HepG2 (cell line): ENCODE results near the gene CLEC20A. TPM values are rescaled to one million over a fixed set of nuclear protein-coding genes. Genes with fewer than 3 reads are reported as not detected.

Experiments
- ELF4 ChIP-seq: sonication (generic); formaldehyde crosslinking; IDR thresholded peaks from 2 replicates; pipeline ENCODE4 v1.5.0; 2020; ENCODE audit warnings: missing genetic modification reagents, mild to moderate bottlenecking, moderate library complexity, borderline replicate concordance
- KLF15 ChIP-seq: sonication (generic); formaldehyde crosslinking; IDR thresholded peaks from 2 replicates; pipeline ENCODE4 v1.8.1; 2023; ENCODE audit warnings: borderline replicate concordance, mild to moderate bottlenecking, inconsistent platforms, missing genetic modification reagents, mixed read lengths
- ZNF468 ChIP-seq: sonication (generic); formaldehyde crosslinking; IDR thresholded peaks from 2 replicates; pipeline ENCODE4 v1.8.0; 2022; ENCODE audit warnings: mild to moderate bottlenecking, moderate library complexity, missing genetic modification reagents
- ZNF563 ChIP-seq: sonication (generic); formaldehyde crosslinking; IDR thresholded peaks from 2 replicates; pipeline ENCODE4 v1.8.0; 2022; ENCODE audit warnings: mild to moderate bottlenecking, moderate library complexity, missing genetic modification reagents
- ZNF678 ChIP-seq: sonication (generic); formaldehyde crosslinking; IDR thresholded peaks from 2 replicates; pipeline ENCODE4 v1.4.0; 2020; ENCODE audit warnings: mild to moderate bottlenecking, missing genetic modification reagents
- ZNF788 ChIP-seq: sonication (generic); formaldehyde crosslinking; IDR thresholded peaks from 2 replicates; pipeline ENCODE4 v1.5.0; 2020; ENCODE audit warnings: mild to moderate bottlenecking, missing genetic modification reagents, borderline replicate concordance
- polyA plus RNA-seq, 8 experiments: library from polyadenylated mRNA; depleted of rRNA in 3 of 8; stranded (reverse) in 7 of 8; unstranded in 1 of 8; fragments of >200 nt; fragmentation: Illumina TruSeq in 4 of 8; extraction: Trizol in 4 of 8; gene quantifications; 2 replicates each; pipeline versions ENCODE4 v1.2.1 to v1.2.3, GENCODE V29; 2011 to 2016; ENCODE audit warnings: low read depth in 4 of 8, missing spikeins in 1 of 8, mixed read lengths in 1 of 8; ENCODE audit not compliant: insufficient read depth in 1 of 8
- total RNA-seq, 5 experiments: library from RNA; depleted of rRNA; stranded (reverse); fragments of >200 nt; fragmentation: Illumina TruSeq; extraction: Trizol; gene quantifications; 2 replicates each; pipeline ENCODE4 v1.2.3, GENCODE V29; 2016; ENCODE audit warnings: low read depth in 1 of 5
- TF ChIP-seq, protein P1 (sequence below): sonication (generic); formaldehyde crosslinking; IDR thresholded peaks from 2 replicates; pipeline ENCODE4 v1.4.0; 2020; ENCODE audit warnings: missing genetic modification reagents
- TF ChIP-seq, protein P2 (sequence below): IDR thresholded peaks from 2 replicates; pipeline ENCODE4 v1.6.1; 2016; ENCODE audit warnings: mild to moderate bottlenecking
- TF ChIP-seq, protein P3 (sequence below), 2 experiments: fragments of 450-650 bp in 1 of 2; sonication (generic) in 1 of 2; formaldehyde crosslinking in 1 of 2; IDR thresholded peaks; 2 replicates each; pipeline versions ENCODE4 v1.6.1 to v1.8.0; 2016 to 2022; ENCODE audit warnings: antibody characterized with exemption in 1 of 2, mild to moderate bottlenecking in 1 of 2, missing genetic modification reagents in 1 of 2
- TF ChIP-seq, protein P4 (sequence below): sonication (generic); formaldehyde crosslinking; IDR thresholded peaks from 2 replicates; pipeline ENCODE4 v1.4.0; 2020; ENCODE audit warnings: mild to moderate bottlenecking, missing genetic modification reagents, borderline replicate concordance

CLEC20A gene
- total and polyA plus RNA-seq, 2 of the 13 experiments (the other 11 are each of a cell fraction or from before 2014, with no cell fraction given) = not detected

DNA sequence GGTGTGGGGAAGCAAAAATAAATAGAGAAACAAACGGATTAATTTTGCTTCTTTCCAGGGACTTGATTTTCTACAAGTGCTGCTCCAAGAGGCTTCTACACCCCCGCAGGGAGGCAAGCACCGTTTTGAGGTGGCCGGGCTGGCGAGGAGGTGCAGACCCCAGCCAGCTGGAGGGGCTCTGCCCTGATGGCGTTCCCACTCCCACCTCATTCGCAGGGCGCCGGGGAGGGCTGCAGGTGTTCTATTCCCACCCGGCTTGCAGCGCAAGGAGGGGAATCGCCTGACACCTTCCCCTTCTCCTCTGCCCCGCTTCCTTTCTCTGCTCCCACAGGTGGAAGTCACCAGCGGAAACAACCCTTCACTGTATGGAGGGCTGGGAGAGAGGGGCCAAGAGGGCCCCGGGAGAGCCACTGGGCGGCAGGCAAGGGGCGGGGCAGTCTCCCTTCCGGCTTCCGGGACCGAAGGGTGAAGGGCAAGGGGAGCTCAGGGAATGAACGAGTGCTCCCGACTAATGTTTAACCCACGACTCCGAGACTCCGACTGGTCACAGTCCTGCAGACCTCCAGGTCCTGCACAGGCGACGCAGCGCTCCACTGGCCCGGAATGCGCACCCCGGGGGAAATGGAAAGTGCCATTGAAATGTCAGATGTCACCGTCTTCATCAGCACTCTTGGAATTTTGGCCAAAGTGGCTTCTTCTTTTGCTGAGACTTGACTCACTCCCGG lies 45.2 kb upstream of the CLEC20A start (continued):
- TF ChIP-seq, protein P1, sequence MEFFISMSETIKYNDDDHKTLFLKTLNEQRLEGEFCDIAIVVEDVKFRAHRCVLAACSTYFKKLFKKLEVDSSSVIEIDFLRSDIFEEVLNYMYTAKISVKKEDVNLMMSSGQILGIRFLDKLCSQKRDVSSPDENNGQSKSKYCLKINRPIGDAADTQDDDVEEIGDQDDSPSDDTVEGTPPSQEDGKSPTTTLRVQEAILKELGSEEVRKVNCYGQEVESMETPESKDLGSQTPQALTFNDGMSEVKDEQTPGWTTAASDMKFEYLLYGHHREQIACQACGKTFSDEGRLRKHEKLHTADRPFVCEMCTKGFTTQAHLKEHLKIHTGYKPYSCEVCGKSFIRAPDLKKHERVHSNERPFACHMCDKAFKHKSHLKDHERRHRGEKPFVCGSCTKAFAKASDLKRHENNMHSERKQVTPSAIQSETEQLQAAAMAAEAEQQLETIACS = peak; percentile 54
- no peak for TF ChIP-seq ZNF678 (CRISPR knock-in tag)
- peak; percentile 80; the same call in 1 of the 2 replicates for TF ChIP-seq ZNF788 (CRISPR knock-in tag)
- TF ChIP-seq, protein P2, sequence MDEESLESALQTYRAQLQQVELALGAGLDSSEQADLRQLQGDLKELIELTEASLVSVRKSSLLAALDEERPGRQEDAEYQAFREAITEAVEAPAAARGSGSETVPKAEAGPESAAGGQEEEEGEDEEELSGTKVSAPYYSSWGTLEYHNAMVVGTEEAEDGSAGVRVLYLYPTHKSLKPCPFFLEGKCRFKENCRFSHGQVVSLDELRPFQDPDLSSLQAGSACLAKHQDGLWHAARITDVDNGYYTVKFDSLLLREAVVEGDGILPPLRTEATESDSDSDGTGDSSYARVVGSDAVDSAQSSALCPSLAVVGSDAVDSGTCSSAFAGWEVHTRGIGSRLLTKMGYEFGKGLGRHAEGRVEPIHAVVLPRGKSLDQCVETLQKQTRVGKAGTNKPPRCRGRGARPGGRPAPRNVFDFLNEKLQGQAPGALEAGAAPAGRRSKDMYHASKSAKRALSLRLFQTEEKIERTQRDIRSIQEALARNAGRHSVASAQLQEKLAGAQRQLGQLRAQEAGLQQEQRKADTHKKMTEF = peak; percentile 78
- TF ChIP-seq ZNF563 (CRISPR knock-in tag) = 0 out of 2 replicates have a peak, but pooled peaks have one; percentile 33
- peak; percentile 73; the same call in 1 of the 2 replicates for TF ChIP-seq ELF4 (CRISPR knock-in tag)
- TF ChIP-seq, protein P3, sequence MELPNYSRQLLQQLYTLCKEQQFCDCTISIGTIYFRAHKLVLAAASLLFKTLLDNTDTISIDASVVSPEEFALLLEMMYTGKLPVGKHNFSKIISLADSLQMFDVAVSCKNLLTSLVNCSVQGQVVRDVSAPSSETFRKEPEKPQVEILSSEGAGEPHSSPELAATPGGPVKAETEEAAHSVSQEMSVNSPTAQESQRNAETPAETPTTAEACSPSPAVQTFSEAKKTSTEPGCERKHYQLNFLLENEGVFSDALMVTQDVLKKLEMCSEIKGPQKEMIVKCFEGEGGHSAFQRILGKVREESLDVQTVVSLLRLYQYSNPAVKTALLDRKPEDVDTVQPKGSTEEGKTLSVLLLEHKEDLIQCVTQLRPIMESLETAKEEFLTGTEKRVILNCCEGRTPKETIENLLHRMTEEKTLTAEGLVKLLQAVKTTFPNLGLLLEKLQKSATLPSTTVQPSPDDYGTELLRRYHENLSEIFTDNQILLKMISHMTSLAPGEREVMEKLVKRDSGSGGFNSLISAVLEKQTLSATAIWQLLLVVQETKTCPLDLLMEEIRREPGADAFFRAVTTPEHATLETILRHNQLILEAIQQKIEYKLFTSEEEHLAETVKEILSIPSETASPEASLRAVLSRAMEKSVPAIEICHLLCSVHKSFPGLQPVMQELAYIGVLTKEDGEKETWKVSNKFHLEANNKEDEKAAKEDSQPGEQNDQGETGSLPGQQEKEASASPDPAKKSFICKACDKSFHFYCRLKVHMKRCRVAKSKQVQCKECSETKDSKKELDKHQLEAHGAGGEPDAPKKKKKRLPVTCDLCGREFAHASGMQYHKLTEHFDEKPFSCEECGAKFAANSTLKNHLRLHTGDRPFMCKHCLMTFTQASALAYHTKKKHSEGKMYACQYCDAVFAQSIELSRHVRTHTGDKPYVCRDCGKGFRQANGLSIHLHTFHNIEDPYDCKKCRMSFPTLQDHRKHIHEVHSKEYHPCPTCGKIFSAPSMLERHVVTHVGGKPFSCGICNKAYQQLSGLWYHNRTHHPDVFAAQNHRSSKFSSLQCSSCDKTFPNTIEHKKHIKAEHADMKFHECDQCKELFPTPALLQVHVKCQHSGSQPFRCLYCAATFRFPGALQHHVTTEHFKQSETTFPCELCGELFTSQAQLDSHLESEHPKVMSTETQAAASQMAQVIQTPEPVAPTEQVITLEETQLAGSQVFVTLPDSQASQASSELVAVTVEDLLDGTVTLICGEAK (IDR thresholded peaks at IDR 0.05) = no peak
- TF ChIP-seq, protein P3 (CRISPR knock-in tag; IDR thresholded peaks at IDR 0.05) = peak; percentile 59; the same call in 1 of the 2 replicates
- TF ChIP-seq, protein P4, sequence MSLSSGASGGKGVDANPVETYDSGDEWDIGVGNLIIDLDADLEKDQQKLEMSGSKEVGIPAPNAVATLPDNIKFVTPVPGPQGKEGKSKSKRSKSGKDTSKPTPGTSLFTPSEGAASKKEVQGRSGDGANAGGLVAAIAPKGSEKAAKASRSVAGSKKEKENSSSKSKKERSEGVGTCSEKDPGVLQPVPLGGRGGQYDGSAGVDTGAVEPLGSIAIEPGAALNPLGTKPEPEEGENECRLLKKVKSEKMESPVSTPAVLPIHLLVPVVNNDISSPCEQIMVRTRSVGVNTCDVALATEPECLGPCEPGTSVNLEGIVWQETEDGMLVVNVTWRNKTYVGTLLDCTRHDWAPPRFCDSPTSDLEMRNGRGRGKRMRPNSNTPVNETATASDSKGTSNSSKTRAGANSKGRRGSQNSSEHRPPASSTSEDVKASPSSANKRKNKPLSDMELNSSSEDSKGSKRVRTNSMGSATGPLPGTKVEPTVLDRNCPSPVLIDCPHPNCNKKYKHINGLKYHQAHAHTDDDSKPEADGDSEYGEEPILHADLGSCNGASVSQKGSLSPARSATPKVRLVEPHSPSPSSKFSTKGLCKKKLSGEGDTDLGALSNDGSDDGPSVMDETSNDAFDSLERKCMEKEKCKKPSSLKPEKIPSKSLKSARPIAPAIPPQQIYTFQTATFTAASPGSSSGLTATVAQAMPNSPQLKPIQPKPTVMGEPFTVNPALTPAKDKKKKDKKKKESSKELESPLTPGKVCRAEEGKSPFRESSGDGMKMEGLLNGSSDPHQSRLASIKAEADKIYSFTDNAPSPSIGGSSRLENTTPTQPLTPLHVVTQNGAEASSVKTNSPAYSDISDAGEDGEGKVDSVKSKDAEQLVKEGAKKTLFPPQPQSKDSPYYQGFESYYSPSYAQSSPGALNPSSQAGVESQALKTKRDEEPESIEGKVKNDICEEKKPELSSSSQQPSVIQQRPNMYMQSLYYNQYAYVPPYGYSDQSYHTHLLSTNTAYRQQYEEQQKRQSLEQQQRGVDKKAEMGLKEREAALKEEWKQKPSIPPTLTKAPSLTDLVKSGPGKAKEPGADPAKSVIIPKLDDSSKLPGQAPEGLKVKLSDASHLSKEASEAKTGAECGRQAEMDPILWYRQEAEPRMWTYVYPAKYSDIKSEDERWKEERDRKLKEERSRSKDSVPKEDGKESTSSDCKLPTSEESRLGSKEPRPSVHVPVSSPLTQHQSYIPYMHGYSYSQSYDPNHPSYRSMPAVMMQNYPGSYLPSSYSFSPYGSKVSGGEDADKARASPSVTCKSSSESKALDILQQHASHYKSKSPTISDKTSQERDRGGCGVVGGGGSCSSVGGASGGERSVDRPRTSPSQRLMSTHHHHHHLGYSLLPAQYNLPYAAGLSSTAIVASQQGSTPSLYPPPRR (CRISPR knock-in tag) = peak; percentile 71; the same call in 1 of the 2 replicates
- TF ChIP-seq KLF15 = 0 out of 2 replicates have a peak, but pooled peaks have one; percentile 44
- TF ChIP-seq ZNF468 (CRISPR knock-in tag) = no peak
